GM12878 (cell line): ENCODE measurements around the gene PI4KA. TPM values are rescaled to one million over a fixed set of nuclear protein-coding genes. Genes with fewer than 3 reads are reported as not detected.

Experiments used
- ATAC-seq: fragments of 200-7000 bp; cut with Tn5 transposase; 3 replicates; pipeline ENCODE4 v1.9.1; 2020; ENCODE audit warnings: mild to moderate bottlenecking, moderate library complexity
- BruUV-seq: library from RNA; stranded (reverse); fragments of 400-500 nt; replicated peaks from 2 replicates; lab custom pipeline; 2021; lab: Mats Ljungman, UMichigan
- CTCF ChIA-PET: fragments of 300-600 bp; sonication (Branson Sonifier 250); formaldehyde crosslinking; extraction: SDS; loops from one replicate; lab custom pipeline; 2021; ENCODE audit warnings: inconsistent platforms; lab: Yijun Ruan, JAX
- POLR2A ChIA-PET: fragments of 350-600 bp; formaldehyde crosslinking; extraction: SDS; loops from one replicate; lab custom pipeline; 2021; ENCODE audit warnings: inconsistent platforms; lab: Charles Lee
- RAD21 ChIA-PET: fragments of 300-600 bp; sonication (Branson Sonifier 250); formaldehyde crosslinking; loops from one replicate; lab custom pipeline; 2023; ENCODE audit warnings: antibody characterized with exemption; ENCODE audit not compliant: unreplicated experiment; lab: Charles Lee
- SMC1A ChIA-PET: fragments of 300-600 bp; sonication (Branson Sonifier 250); formaldehyde crosslinking; loops from one replicate; lab custom pipeline; 2023; ENCODE audit not compliant: unreplicated experiment, uncharacterized antibody; lab: Charles Lee
- DNase-seq: peaks from one replicate; pipeline ENCODE4 v3.0.0-alpha.2; 2011; ENCODE audit warnings: low read depth, low spot score
- FAIRE-seq: peaks from 3 replicates; lab custom pipeline; 2011; peaks lifted over from hg19 to GRCh38; lab: Jason Lieb, UNC
- H2AFZ ChIP-seq: 2 replicates; pipeline ENCODE4 v1.6.0; 2011; ENCODE audit warnings: low read depth, low read length, control low read depth; ENCODE audit not compliant: control insufficient read depth
- H3K27ac ChIP-seq: 2 replicates; pipeline ENCODE4 v1.5.1; 2011; ENCODE audit warnings: control low read depth; ENCODE audit not compliant: control insufficient read depth, insufficient read depth
- H3K27me3 ChIP-seq, 2 experiments: replicated peaks in 1 of 2; 2 replicates each; pipeline versions ENCODE4 v1.6.0 to v1.6.1; 2011; ENCODE audit warnings: low read length in 1 of 2; ENCODE audit not compliant: control insufficient read depth in 2 of 2, insufficient read depth in 2 of 2
- H3K36me3 ChIP-seq, 2 experiments: 2 replicates each; pipeline ENCODE4 v1.5.1; 2011; ENCODE audit warnings: low read length in 1 of 2; ENCODE audit not compliant: control insufficient read depth in 2 of 2, insufficient read depth in 2 of 2
- H3K4me1 ChIP-seq: 2 replicates; pipeline ENCODE4 v1.6.1; 2011; ENCODE audit warnings: mild to moderate bottlenecking, low read length, moderate library complexity, mixed read lengths; ENCODE audit not compliant: control insufficient read depth, insufficient read depth
- H3K4me2 ChIP-seq: 2 replicates; pipeline ENCODE4 v1.6.0; 2011; ENCODE audit warnings: control low read depth; ENCODE audit not compliant: control insufficient read depth, insufficient read depth
- H3K4me3 ChIP-seq: fragments of 200-600 bp; sonication (generic); 2 replicates; pipeline ENCODE4 v1.5.1; 2016
- H3K79me2 ChIP-seq: 2 replicates; pipeline ENCODE4 v1.6.0; 2011; ENCODE audit warnings: low read length; ENCODE audit not compliant: control insufficient read depth, insufficient read depth
- H3K9ac ChIP-seq: 2 replicates; pipeline ENCODE4 v1.8.0; 2011; ENCODE audit warnings: low read length, control low read depth, mixed read lengths; ENCODE audit not compliant: control insufficient read depth, insufficient read depth
- H3K9me3 ChIP-seq: replicated peaks from 3 replicates; pipeline ENCODE4 v1.5.1; 2011; ENCODE audit warnings: mild to moderate bottlenecking, low read length; ENCODE audit not compliant: control insufficient read depth, insufficient read depth
- H4K20me1 ChIP-seq: 2 replicates; pipeline ENCODE4 v1.6.0; 2011; ENCODE audit not compliant: control insufficient read depth, insufficient read depth
- ASH2L ChIP-seq: fragments of 300-600, 200-600 bp; sonication (generic); IDR thresholded peaks from 2 replicates; pipeline ENCODE4 v1.6.1; 2017; ENCODE audit warnings: low read depth, mild to moderate bottlenecking, borderline replicate concordance
- BACH1 ChIP-seq: fragments of 450-650 bp; IDR thresholded peaks from 2 replicates; pipeline ENCODE4 v1.6.1; 2017; ENCODE audit warnings: mild to moderate bottlenecking, borderline replicate concordance
- EP300 ChIP-seq, 2 experiments: fragments of 150-350 bp in 1 of 2; IDR thresholded peaks; 2 replicates each; pipeline ENCODE4 v1.6.1; 2011 to 2012; ENCODE audit warnings: low read depth in 2 of 2, low read length in 2 of 2, borderline replicate concordance in 1 of 2, improper control_type of control experiment in 1 of 2, inconsistent platforms in 1 of 2; ENCODE audit not compliant: control insufficient read depth in 1 of 2
- EZH2 ChIP-seq: IDR thresholded peaks from 2 replicates; pipeline ENCODE4 v1.6.1; 2012; ENCODE audit warnings: low read depth, mild to moderate bottlenecking, control low read depth, inconsistent platforms, low read length, borderline replicate concordance; ENCODE audit not compliant: control insufficient read depth
- GATAD2B ChIP-seq: fragments of 450-650 bp; conservative IDR thresholded peaks from 2 replicates; pipeline ENCODE4 v1.6.1; 2017; ENCODE audit warnings: low read depth, mild to moderate bottlenecking, moderate library complexity
- MYC ChIP-seq: IDR thresholded peaks from 2 replicates; pipeline ENCODE4 v1.6.1; 2011; ENCODE audit warnings: mild to moderate bottlenecking, low read length, moderate library complexity, inconsistent platforms; ENCODE audit not compliant: insufficient read depth, insufficient replicate concordance, insufficient read length, severe bottlenecking
- YY1 ChIP-seq: IDR thresholded peaks from 2 replicates; pipeline ENCODE4 v1.6.1; 2011; ENCODE audit warnings: low read depth, mild to moderate bottlenecking, low read length
- WGBS: methylation state at CpG from one replicate; pipeline ENCODE4 v1.1.6; 2016; ENCODE audit warnings: low lambda C conversion rate; ENCODE audit not compliant: insufficient replicate concordance, insufficient coverage; ENCODE audit errors: missing lambda C conversion rate; 5-methylcytosine and 5-hydroxymethylcytosine counted together
- in situ Hi-C: fragments of 300-500 bp; cut with MboI; formaldehyde crosslinking; loops from 9 replicates; pipeline ENCODE4 v1.14.3; 2018; ENCODE audit warnings: mixed read lengths
- intact Hi-C: fragments of 100-400 bp; cut with micrococcal nuclease; formaldehyde crosslinking; loops from one replicate; pipeline ENCODE4 v1.14.2; 2022; ENCODE audit not compliant: unreplicated experiment
- polyA plus RNA-seq, 11 experiments: library from polyadenylated mRNA; depleted of rRNA in 4 of 11; unstranded in 6 of 11; stranded (reverse) in 5 of 11; fragments of >200 nt; fragmentation: Nextera tagmentation in 4 of 11; fragmentation: Illumina TruSeq in 1 of 11; extraction: Ambion mirVana in 4 of 11; extraction: Trizol in 1 of 11; gene quantifications; 1 replicate in 1 of 11; 2 replicates in 10 of 11; pipeline versions ENCODE4 v1.2.1 to v1.2.3, GENCODE V29; 2011 to 2016; ENCODE audit warnings: inconsistent platforms in 2 of 11, missing spikeins in 2 of 11, low read depth in 1 of 11
- total RNA-seq, 4 experiments: library from RNA; depleted of rRNA in 3 of 4; stranded (reverse); fragments of >200 nt in 3 of 4; fragmentation: Illumina TruSeq in 1 of 4; extraction: Trizol in 1 of 4; gene quantifications; 2 replicates each; pipeline versions ENCODE4 v1.2.1 to v1.2.3, GENCODE V29; 2013 to 2021
- TF ChIP-seq, protein P1 (sequence below): IDR thresholded peaks from 2 replicates; pipeline ENCODE4 v1.6.1; 2012; ENCODE audit warnings: improper control_type of control experiment, low read depth, low read length; ENCODE audit not compliant: insufficient replicate concordance
- TF ChIP-seq, protein P2 (sequence below): fragments of 450-650 bp; IDR thresholded peaks from 2 replicates; pipeline ENCODE4 v1.6.1; 2017; ENCODE audit warnings: borderline replicate concordance

PI4KA gene
- total and polyA plus RNA-seq, 10 of the 15 experiments (the other 5 are each of a cell fraction or from before 2014, with no cell fraction given) = 4.2 to 78.4 (median 42.1) TPM

DNA sequence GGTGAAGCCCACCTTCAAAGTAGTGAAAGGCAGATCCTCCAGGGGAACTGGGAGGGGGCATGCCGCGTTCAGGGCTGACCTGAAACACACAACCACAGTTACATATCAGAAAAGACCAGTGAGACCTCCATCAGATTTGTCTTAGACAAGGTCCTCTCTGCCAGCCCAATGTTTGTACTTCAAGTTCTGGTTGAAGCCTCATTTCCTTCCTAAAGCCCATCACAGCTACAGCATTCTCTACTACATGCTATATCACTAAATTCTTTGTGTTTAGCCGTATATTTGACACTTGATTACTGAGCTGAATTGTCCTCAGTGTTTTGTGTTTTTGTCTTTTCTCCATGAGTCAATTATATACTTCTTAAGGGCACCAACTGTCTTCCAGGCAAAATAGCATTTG is 40.1 kb downstream of the PI4KA start:
- no peak for DNase-seq
- Histone ChIP-seq H3K27me3 (no peaks in the 10 kb centered on the region), H2AFZ (no peak overlapping the region), H3K4me2 (no peak overlapping the region), H3K9ac (no peak overlapping the region), H4K20me1 (no peaks in the 10 kb centered on the region), H3K4me3 (no peak overlapping the region), H3K9me3 (no peaks in the 10 kb centered on the region), H3K36me3 (peaks cover 10 to 11% of the 10 kb centered on the region in 2 experiments; a peak in 3 of 4 replicates), H3K4me1 (no peaks in the 10 kb centered on the region), H3K27ac (no peak overlapping the region), H3K79me2 (no peaks in the 10 kb centered on the region)
- BruUV-seq = no TSS peak
- WGBS = 99% methylated on average over 3 of the region's 3 CpGs
- CTCF ChIA-PET = no interaction called here
- SMC1A ChIA-PET = interaction anchor here (0.6 kb wide), 1 partner anchor 854 kb away, joined by 3 read pairs; no protein-coding TSS in a partner anchor
- in situ Hi-C loops (no loop called here), intact Hi-C loops (no loop called here)
- FAIRE-seq = no peak
- TF ChIP-seq EZH2 (no peak), YY1 (no peak), MYC (no peak), BACH1 (no peak), ASH2L (no peak), EP300 (IDR thresholded peaks at IDR 0.05; ENCODE audit: borderline replicate concordance in 1 of 2, control insufficient read depth in 1 of 2, low read depth in 2 of 2, low read length in 2 of 2) (no peak), GATAD2B (no peak)
- TF ChIP-seq, protein P1, sequence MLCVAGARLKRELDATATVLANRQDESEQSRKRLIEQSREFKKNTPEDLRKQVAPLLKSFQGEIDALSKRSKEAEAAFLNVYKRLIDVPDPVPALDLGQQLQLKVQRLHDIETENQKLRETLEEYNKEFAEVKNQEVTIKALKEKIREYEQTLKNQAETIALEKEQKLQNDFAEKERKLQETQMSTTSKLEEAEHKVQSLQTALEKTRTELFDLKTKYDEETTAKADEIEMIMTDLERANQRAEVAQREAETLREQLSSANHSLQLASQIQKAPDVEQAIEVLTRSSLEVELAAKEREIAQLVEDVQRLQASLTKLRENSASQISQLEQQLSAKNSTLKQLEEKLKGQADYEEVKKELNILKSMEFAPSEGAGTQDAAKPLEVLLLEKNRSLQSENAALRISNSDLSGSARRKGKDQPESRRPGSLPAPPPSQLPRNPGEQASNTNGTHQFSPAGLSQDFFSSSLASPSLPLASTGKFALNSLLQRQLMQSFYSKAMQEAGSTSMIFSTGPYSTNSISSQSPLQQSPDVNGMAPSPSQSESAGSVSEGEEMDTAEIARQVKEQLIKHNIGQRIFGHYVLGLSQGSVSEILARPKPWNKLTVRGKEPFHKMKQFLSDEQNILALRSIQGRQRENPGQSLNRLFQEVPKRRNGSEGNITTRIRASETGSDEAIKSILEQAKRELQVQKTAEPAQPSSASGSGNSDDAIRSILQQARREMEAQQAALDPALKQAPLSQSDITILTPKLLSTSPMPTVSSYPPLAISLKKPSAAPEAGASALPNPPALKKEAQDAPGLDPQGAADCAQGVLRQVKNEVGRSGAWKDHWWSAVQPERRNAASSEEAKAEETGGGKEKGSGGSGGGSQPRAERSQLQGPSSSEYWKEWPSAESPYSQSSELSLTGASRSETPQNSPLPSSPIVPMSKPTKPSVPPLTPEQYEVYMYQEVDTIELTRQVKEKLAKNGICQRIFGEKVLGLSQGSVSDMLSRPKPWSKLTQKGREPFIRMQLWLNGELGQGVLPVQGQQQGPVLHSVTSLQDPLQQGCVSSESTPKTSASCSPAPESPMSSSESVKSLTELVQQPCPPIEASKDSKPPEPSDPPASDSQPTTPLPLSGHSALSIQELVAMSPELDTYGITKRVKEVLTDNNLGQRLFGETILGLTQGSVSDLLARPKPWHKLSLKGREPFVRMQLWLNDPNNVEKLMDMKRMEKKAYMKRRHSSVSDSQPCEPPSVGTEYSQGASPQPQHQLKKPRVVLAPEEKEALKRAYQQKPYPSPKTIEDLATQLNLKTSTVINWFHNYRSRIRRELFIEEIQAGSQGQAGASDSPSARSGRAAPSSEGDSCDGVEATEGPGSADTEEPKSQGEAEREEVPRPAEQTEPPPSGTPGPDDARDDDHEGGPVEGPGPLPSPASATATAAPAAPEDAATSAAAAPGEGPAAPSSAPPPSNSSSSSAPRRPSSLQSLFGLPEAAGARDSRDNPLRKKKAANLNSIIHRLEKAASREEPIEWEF = no peak
- TF ChIP-seq, protein P2, sequence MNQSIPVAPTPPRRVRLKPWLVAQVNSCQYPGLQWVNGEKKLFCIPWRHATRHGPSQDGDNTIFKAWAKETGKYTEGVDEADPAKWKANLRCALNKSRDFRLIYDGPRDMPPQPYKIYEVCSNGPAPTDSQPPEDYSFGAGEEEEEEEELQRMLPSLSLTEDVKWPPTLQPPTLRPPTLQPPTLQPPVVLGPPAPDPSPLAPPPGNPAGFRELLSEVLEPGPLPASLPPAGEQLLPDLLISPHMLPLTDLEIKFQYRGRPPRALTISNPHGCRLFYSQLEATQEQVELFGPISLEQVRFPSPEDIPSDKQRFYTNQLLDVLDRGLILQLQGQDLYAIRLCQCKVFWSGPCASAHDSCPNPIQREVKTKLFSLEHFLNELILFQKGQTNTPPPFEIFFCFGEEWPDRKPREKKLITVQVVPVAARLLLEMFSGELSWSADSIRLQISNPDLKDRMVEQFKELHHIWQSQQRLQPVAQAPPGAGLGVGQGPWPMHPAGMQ = no peak
- POLR2A ChIA-PET = no interaction called here
- no peak for ATAC-seq
- RAD21 ChIA-PET = no interaction called here
